A673 (cell line): Measurements from ENCODE around the gene MT1B. TPM values are rescaled to one million over a fixed set of nuclear protein-coding genes. Genes with fewer than 3 reads are reported as not detected.

Experiments
- Bru-seq: library from RNA; stranded (reverse); fragments of 400-500 nt; gene quantifications from one replicate; lab custom pipeline; 2021; lab: Mats Ljungman, UMichigan
- BruChase-seq, 2 experiments: library from RNA; stranded (reverse); fragments of 400-500 nt; gene quantifications; one replicate each; lab custom pipeline; 2021; lab: Mats Ljungman, UMichigan
- BruUV-seq: library from RNA; stranded (reverse); fragments of 400-500 nt; replicated peaks from 2 replicates; lab custom pipeline; 2021; lab: Mats Ljungman, UMichigan
- CTCF ChIA-PET: fragments of 300-600 bp; sonication (Branson Sonifier 250); formaldehyde crosslinking; loops from one replicate; lab custom pipeline; 2022; ENCODE audit warnings: antibody characterized with exemption; lab: Charles Lee
- POLR2A ChIA-PET: fragments of 300-600 bp; sonication (Branson Sonifier 250); formaldehyde crosslinking; loops from one replicate; lab custom pipeline; 2022; ENCODE audit warnings: antibody characterized with exemption; ENCODE audit not compliant: low non-redundant PET; lab: Charles Lee
- DNase-seq: peaks from one replicate; pipeline ENCODE4 v3.0.0-alpha.2; 2015; ENCODE audit warnings: low spot score
- H3K27ac ChIP-seq: fragments of 200-600 bp; sonication (generic); 2 replicates; pipeline ENCODE4 v1.5.1; 2016; ENCODE audit warnings: mixed run types, low read depth, mild to moderate bottlenecking, mixed read lengths, antibody characterized with exemption, low read length; ENCODE audit not compliant: poor library complexity, severe bottlenecking
- H3K27me3 ChIP-seq: fragments of 200-600 bp; sonication (generic); replicated peaks from 2 replicates; pipeline ENCODE4 v1.6.1; 2017; ENCODE audit warnings: mixed run types, low read depth, mild to moderate bottlenecking, mixed read lengths, antibody characterized with exemption, low read length; ENCODE audit not compliant: insufficient read depth, poor library complexity
- H3K36me3 ChIP-seq: fragments of 200-600 bp; sonication (generic); 2 replicates; pipeline ENCODE4 v1.6.1; 2016; ENCODE audit warnings: mixed run types, mild to moderate bottlenecking, mixed read lengths, antibody characterized with exemption, low read length; ENCODE audit not compliant: insufficient read depth, poor library complexity, severe bottlenecking
- H3K4me1 ChIP-seq: fragments of 200-600 bp; sonication (generic); 2 replicates; pipeline ENCODE4 v1.6.1; 2017; ENCODE audit warnings: mixed run types, mild to moderate bottlenecking, mixed read lengths, antibody characterized with exemption, low read length; ENCODE audit not compliant: insufficient read depth, poor library complexity, severe bottlenecking
- H3K4me3 ChIP-seq: fragments of 200-600 bp; sonication (generic); 2 replicates; pipeline ENCODE4 v1.5.1; 2016; ENCODE audit warnings: low read depth, mixed run types, mild to moderate bottlenecking, mixed read lengths, low read length; ENCODE audit not compliant: poor library complexity, severe bottlenecking
- H3K9me3 ChIP-seq: fragments of 200-600 bp; sonication (generic); 2 replicates; pipeline ENCODE4 v1.6.1; 2016; ENCODE audit warnings: mixed run types, low read depth, mild to moderate bottlenecking, mixed read lengths, antibody characterized with exemption, low read length; ENCODE audit not compliant: poor library complexity, severe bottlenecking
- CTCF ChIP-seq: fragments of 300-800, 200-600 bp; sonication (generic); conservative IDR thresholded peaks from 2 replicates; pipeline ENCODE4 v1.5.1; 2017; ENCODE audit warnings: low read depth, mild to moderate bottlenecking, antibody characterized with exemption, low read length, moderate library complexity, mixed read lengths
- EZH2 ChIP-seq: fragments of 200-600 bp; sonication (generic); IDR thresholded peaks from 2 replicates; pipeline ENCODE4 v1.6.1; 2017; ENCODE audit warnings: borderline replicate concordance, low read depth, mild to moderate bottlenecking, mixed read lengths, antibody characterized with exemption, low read length; ENCODE audit not compliant: poor library complexity, severe bottlenecking
- intact Hi-C: fragments of 100-400 bp; cut with micrococcal nuclease; formaldehyde crosslinking; loops from one replicate; pipeline ENCODE4 v1.10.0; 2022; ENCODE audit not compliant: unreplicated experiment
- long read RNA-seq: library from polyadenylated mRNA; stranded (forward); transcript quantifications from one replicate; pipeline ENCODE4 v2.0.0, GENCODE V29; 2022
- total RNA-seq: library from RNA; stranded (reverse); gene quantifications from 2 replicates; pipeline ENCODE4 v1.2.3, GENCODE V29; 2021

MT1B gene
- not detected in 2 replicates for total RNA-seq
- not detected for Bru-seq, nascent RNA
- not detected for BruChase-seq, experiment 1, labeled RNA remaining after a 2-hour chase
- BruChase-seq, experiment 2, labeled RNA remaining after a 6-hour chase: not detected
- long read RNA-seq: 0 reads

GRCh38 chr16:56651586-56651985 is at the start of gene MT1B:
MT1B (plus strand) TSS chr16:56651886; CDS start chr16:56651954, 68 bp downstream.
- ChIA-PET POLR2A (no interaction called here), CTCF (no interaction called here)
- Histone ChIP-seq H3K9me3 (no peaks in the 10 kb centered on the region), H3K27me3 (peaks cover 3% of the 10 kb centered on the region), H3K27ac (no peak within 1 kb of the TSS), H3K36me3 (no peaks in the 10 kb centered on the region), H3K4me3 (no peak within 1 kb of the TSS), H3K4me1 (no peaks in the 10 kb centered on the region)
- BruUV-seq: no TSS peak
- no peak for DNase-seq
- intact Hi-C loops: no loop called here
- no peak for TF ChIP-seq EZH2
- no peak for TF ChIP-seq CTCF

GRCh38 chr16:56603589-56603988 is 48.1 kb upstream of the MT1B start:
- DNase-seq: peak; percentile 59
- H3K27me3 ChIP-seq: no peaks in the 10 kb centered on the region
- intact Hi-C loops: loop anchor here (5.0 kb wide), 1 partner anchor 99 kb away; no protein-coding TSS in a partner anchor
- H3K4me1 ChIP-seq: peaks cover 17% of the 10 kb centered on the region
- no peak overlapping the region for H3K4me3 ChIP-seq
- ChIA-PET CTCF (interaction anchor here (0.6 to 1.9 kb wide), 3 partner anchors 22 to 98 kb away, joined by 3 to 30 read pairs (median 3); partner anchors contain the start of gene MT1E), POLR2A (no interaction called here)
- H3K36me3 ChIP-seq: no peaks in the 10 kb centered on the region
- H3K27ac ChIP-seq: no peak overlapping the region
- no TSS peak for BruUV-seq
- TF ChIP-seq EZH2 (no peak), CTCF (peak; percentile 43; the same call in 1 of the 2 replicates)
- no peaks in the 10 kb centered on the region for H3K9me3 ChIP-seq

- no peak overlapping the region for H3K4me3 ChIP-seq
- no peaks in the 10 kb centered on the region for H3K27me3 ChIP-seq
- no TSS peak for BruUV-seq
- H3K9me3 ChIP-seq: no peaks in the 10 kb centered on the region
- intact Hi-C loops: loop anchor here (5.0 kb wide), 2 partner anchors 77 to 97 kb away; partner anchors contain the start of gene MT1X
- TF ChIP-seq EZH2 (no peak), CTCF (no peak)
- H3K36me3 ChIP-seq: no peaks in the 10 kb centered on the region
- DNase-seq: no peak
- POLR2A ChIA-PET: no interaction called here
- H3K27ac ChIP-seq: no peak overlapping the region
- peaks cover 24% of the 10 kb centered on the region for H3K4me1 ChIP-seq
- CTCF ChIA-PET: no interaction called here
Observed at GRCh38 chr16:56604966-56605365, 46.7 kb upstream of the MT1B start.
